ENCODE measurements around the gene ECE2. TPM values are rescaled to one million over a fixed set of nuclear protein-coding genes. Genes with fewer than 3 reads are reported as not detected.

The ECE2 gene
- total RNA-seq, 6 donors from 2014 or later: not detected

- no peaks in the 10 kb centered on the region for H3K9me3 ChIP-seq
- WGBS, 2 donors: 87 to 94% methylated on average over 13 to 19 of the region's 19 CpGs
- H3K27me3 ChIP-seq: peaks cover 0 to 21% (median 17%) of the 10 kb centered on the region in 4 donors
- ATAC-seq (ENCODE audit: low FRiP score in 2 of 2) (no peak), DNase-seq (no peak)
- no peak overlapping the region for H3K27ac ChIP-seq
- peaks cover 11 to 13% (median 12%) of the 10 kb centered on the region in 4 donors for H3K4me1 ChIP-seq
- H3K4me3 ChIP-seq: no peak overlapping the region
- H3K36me3 ChIP-seq: no peaks in the 10 kb centered on the region
- no peak for TF ChIP-seq POLR2AphosphoS5 (IDR thresholded peaks at IDR 0.05)
- TF ChIP-seq CTCF (IDR thresholded peaks at IDR 0.05): no peak
- no peak for TF ChIP-seq POLR2A (IDR thresholded peaks at IDR 0.05)
- no peak for TF ChIP-seq EP300 (IDR thresholded peaks at IDR 0.05)
Measured at GRCh38 chr3:184234671-184235380, 41.0 kb upstream of the ECE2 start.

GRCh38 chr3:184235381-184236032 lies 40.3 kb upstream of the ECE2 start:
- DNase-seq: no peak
- Histone ChIP-seq H3K9me3 (no peaks in the 10 kb centered on the region), H3K4me1 (peaks cover 4 to 6% (median 5%) of the 10 kb centered on the region in 4 donors), H3K27me3 (peaks cover 0 to 14% (median 10%) of the 10 kb centered on the region in 4 donors), H3K36me3 (no peaks in the 10 kb centered on the region), H3K4me3 (no peak overlapping the region), H3K27ac (no peak overlapping the region)
- WGBS, 2 donors: 77 to 87% methylated on average over 4 of the region's 4 CpGs
- no peak for ATAC-seq (ENCODE audit: low FRiP score in 2 of 2)
- no peak for TF ChIP-seq EP300 (IDR thresholded peaks at IDR 0.05)
- no peak for TF ChIP-seq POLR2AphosphoS5 (IDR thresholded peaks at IDR 0.05)
- TF ChIP-seq POLR2A (IDR thresholded peaks at IDR 0.05): no peak
- no peak for TF ChIP-seq CTCF (IDR thresholded peaks at IDR 0.05)

GRCh38 chr3:184236033-184236410 lies 39.8 kb upstream of the ECE2 start:
- 77% methylated on average over 3 to 7 of the region's 14 CpGs for WGBS, 2 donors
- Histone ChIP-seq H3K9me3 (no peaks in the 10 kb centered on the region), H3K4me3 (no peak overlapping the region), H3K27me3 (peaks cover 0 to 9% (median 6%) of the 10 kb centered on the region in 4 donors), H3K27ac (no peak overlapping the region), H3K36me3 (no peaks in the 10 kb centered on the region), H3K4me1 (peaks cover 0 to under 1% (median under 1%) of the 10 kb centered on the region in 4 donors)
- no peak for DNase-seq
- no peak for ATAC-seq (ENCODE audit: low FRiP score in 2 of 2)
- TF ChIP-seq EP300 (IDR thresholded peaks at IDR 0.05) (no peak), POLR2AphosphoS5 (IDR thresholded peaks at IDR 0.05) (no peak), POLR2A (IDR thresholded peaks at IDR 0.05) (no peak), CTCF (IDR thresholded peaks at IDR 0.05) (no peak)

- DNase-seq: no peak
- WGBS, 2 donors: 82 to 83% methylated on average over 3 of the region's 3 CpGs
- no peak for ATAC-seq (ENCODE audit: low FRiP score in 2 of 2)
- Histone ChIP-seq H3K9me3 (no peaks in the 10 kb centered on the region), H3K27me3 (peaks cover 0 to 3% (median under 1%) of the 10 kb centered on the region in 4 donors), H3K36me3 (no peaks in the 10 kb centered on the region), H3K4me1 (peaks cover 0 to 5% (median 2%) of the 10 kb centered on the region in 4 donors), H3K4me3 (no peak overlapping the region), H3K27ac (no peak overlapping the region)
- TF ChIP-seq CTCF (IDR thresholded peaks at IDR 0.05) (no peak), EP300 (IDR thresholded peaks at IDR 0.05) (no peak), POLR2A (IDR thresholded peaks at IDR 0.05) (no peak), POLR2AphosphoS5 (IDR thresholded peaks at IDR 0.05) (no peak)
Measured at GRCh38 chr3:184236636-184237035, 39.2 kb upstream of the ECE2 start.

All from upper lobe of left lung (tissue), 6 donors.